Erythroblast (primary cell): Measurements from ENCODE around the gene CHRDL2.
A peak's percentile ranks its signal among the peaks of the same experiment; 100 is the strongest.

Source experiments
- DNase-seq, 2 experiments: peaks; one replicate each; lab custom pipeline; 2025; lab: John Stamatoyannopoulos, UW
- GATA1 ChIP-seq: IDR thresholded peaks from 2 replicates; pipeline ENCODE4 v1.6.1; 2011; ENCODE audit warnings: low read depth, mild to moderate bottlenecking, control low read depth, low read length, moderate library complexity
- POLR2A ChIP-seq: IDR thresholded peaks from 2 replicates; pipeline ENCODE4 v1.6.1; 2011; ENCODE audit warnings: mild to moderate bottlenecking, low read length

The CHRDL2 gene

GRCh38 chr11:74680703-74681531 lies 50.3 kb downstream of the CHRDL2 start:
- no peak for DNase-seq

GRCh38 chr11:74680035-74680671 lies 51.1 kb downstream of the CHRDL2 start:
- no peak for TF ChIP-seq GATA1
- no peak for TF ChIP-seq POLR2A
- DNase-seq = no peak

More at GRCh38 chr11:74680703-74681531, 50.3 kb downstream of the CHRDL2 start:
- TF ChIP-seq POLR2A = no peak
- no peak for TF ChIP-seq GATA1

GRCh38 chr11:74679513-74679865 lies 51.7 kb downstream of the CHRDL2 start:
- TF ChIP-seq GATA1 = no peak
- TF ChIP-seq POLR2A = no peak
- no peak for DNase-seq

- DNase-seq = no peak
- TF ChIP-seq GATA1 = no peak
- no peak for TF ChIP-seq POLR2A
These were observed 52.4 kb downstream of the CHRDL2 start for GRCh38 chr11:74678591-74679512.

- TF ChIP-seq POLR2A (no peak), GATA1 (no peak)
- no peak for DNase-seq
These were observed 53.2 kb downstream of the CHRDL2 start for GRCh38 chr11:74678041-74678440.

GRCh38 chr11:74677131-74677530 lies 54.1 kb downstream of the CHRDL2 start:
- DNase-seq = no peak
- no peak for TF ChIP-seq GATA1
- no peak for TF ChIP-seq POLR2A

GRCh38 chr11:74676596-74676995 lies 54.6 kb downstream of the CHRDL2 start:
- TF ChIP-seq GATA1 (no peak), POLR2A (no peak)
- no peak for DNase-seq

- no peak for TF ChIP-seq GATA1
- no peak for TF ChIP-seq POLR2A
- DNase-seq = no peak
These were observed 55.5 kb downstream of the CHRDL2 start for GRCh38 chr11:74675761-74676160.

- TF ChIP-seq GATA1 (no peak), POLR2A (no peak)
- no peak for DNase-seq
These were observed 57.4 kb downstream of the CHRDL2 start for GRCh38 chr11:74673693-74674360.

- no peak for TF ChIP-seq POLR2A
- no peak for TF ChIP-seq GATA1
- DNase-seq = peak in 1 of 2 experiments; percentile 13
These were observed 58.1 kb downstream of the CHRDL2 start for GRCh38 chr11:74672956-74673692.

- no peak for DNase-seq
- TF ChIP-seq POLR2A = no peak
- TF ChIP-seq GATA1 = no peak
These were observed 58.8 kb downstream of the CHRDL2 start for GRCh38 chr11:74672332-74672955.
